PC-9 (cell line): ENCODE measurements around the gene PIPOX.

ENCODE experiments used
- CTCF ChIP-seq: fragments of 200-600 bp; sonication (generic); conservative IDR thresholded peaks from 2 replicates; pipeline ENCODE4 v1.6.1; 2017; ENCODE audit warnings: mixed run types, antibody characterized with exemption, mild to moderate bottlenecking, moderate library complexity
- EZH2 ChIP-seq: fragments of 200-600 bp; sonication (generic); IDR thresholded peaks from 2 replicates; pipeline ENCODE4 v1.8.0; 2017; ENCODE audit warnings: antibody characterized with exemption, low read depth

- TF ChIP-seq CTCF = no peak
- TF ChIP-seq EZH2 = no peak
Measured at GRCh38 chr17:29022074-29022473, 20.9 kb upstream of the PIPOX start.
